Stimulated activated CD8-positive, alpha-beta memory T cell treated with anti-CD3 and anti-CD28 coated beads, Interleukin-7, amount 100 ng/mL, for 1 hour (primary cell): ENCODE results near the gene PTCRA.
A peak's percentile ranks its signal among the peaks of the same experiment; 100 is the strongest.
"Not testable (repeated sequence)": the region's sequence is repeated elsewhere in the genome, so short reads cannot be mapped to it uniquely, and the experiment has no call there.

Experiments
- DNase-seq, 2 donors: peaks; one replicate each; pipeline ENCODE4 v3.0.0-alpha.2; 2020; ENCODE audit warnings: low read depth in 2 of 2

PTCRA gene

GRCh38 chr6:42915732-42916131, at the start of gene PTCRA:
TSS of gene PTCRA (plus strand) at chr6:42916053. CDS start at chr6:42916070, 17 bp downstream.
- no peak for DNase-seq

GRCh38 chr6:42870145-42870936, 45.5 kb upstream of the PTCRA start:
- DNase-seq = no peak

- no peak for DNase-seq
These were observed 44.1 kb upstream of the PTCRA start for GRCh38 chr6:42871711-42872110.

- DNase-seq = no peak
These were observed 42.5 kb upstream of the PTCRA start for GRCh38 chr6:42873313-42873712.

GRCh38 chr6:42877695-42878094, 38.2 kb upstream of the PTCRA start:
- DNase-seq = no peak

- peak; percentile 53 to 61 for DNase-seq
These were observed 36.2 kb upstream of the PTCRA start, which contains the start of gene RPL7L1 for GRCh38 chr6:42879372-42880239. TSS of gene RPL7L1 (plus strand) at chr6:42879616. CDS start at chr6:42879911, 295 bp downstream.

- DNase-seq = not testable (repeated sequence)
These were observed 35.5 kb upstream of the PTCRA start for GRCh38 chr6:42880240-42880817.

- not testable (repeated sequence) for DNase-seq
These were observed 35.0 kb upstream of the PTCRA start for GRCh38 chr6:42880871-42881270.

GRCh38 chr6:42885702-42886101, 30.2 kb upstream of the PTCRA start:
- no peak for DNase-seq

- not testable (repeated sequence) for DNase-seq
These were observed 27.7 kb upstream of the PTCRA start for GRCh38 chr6:42888201-42888600.

GRCh38 chr6:42889815-42890214, 26.0 kb upstream of the PTCRA start:
- no peak for DNase-seq

- DNase-seq = peak; percentile 67 to 71
These were observed 25.3 kb upstream of the PTCRA start for GRCh38 chr6:42890311-42891198.

GRCh38 chr6:42891199-42891722, 24.6 kb upstream of the PTCRA start:
- DNase-seq = no peak

GRCh38 chr6:42894041-42894828, 21.6 kb upstream of the PTCRA start:
- DNase-seq = not testable (repeated sequence)

GRCh38 chr6:42896178-42896719, 19.6 kb upstream of the PTCRA start:
- DNase-seq = no peak

GRCh38 chr6:42898891-42899361, 16.9 kb upstream of the PTCRA start:
- peak; percentile 27 to 62 for DNase-seq

- DNase-seq = no peak
These were observed 16.0 kb upstream of the PTCRA start for GRCh38 chr6:42899871-42900270.

GRCh38 chr6:42901538-42901957, 14.3 kb upstream of the PTCRA start:
- DNase-seq = peak; percentile 30 to 42

GRCh38 chr6:42902429-42903263, 13.2 kb upstream of the PTCRA start:
- not testable (repeated sequence) for DNase-seq
